H1 (cell line): ENCODE data around the gene ST8SIA2. TPM values are rescaled to one million over a fixed set of nuclear protein-coding genes. Genes with fewer than 3 reads are reported as not detected.
A peak's percentile ranks its signal among the peaks of the same experiment; 100 is the strongest.

Source experiments
- CTCF ChIA-PET: fragments of 300-600 bp; sonication (Branson Sonifier 250); formaldehyde crosslinking; loops from one replicate; lab custom pipeline; 2021; ENCODE audit not compliant: partially characterized antibody; lab: Charles Lee
- POLR2A ChIA-PET: fragments of 300-600 bp; sonication (Branson Sonifier 250); formaldehyde crosslinking; loops from one replicate; lab custom pipeline; 2021; ENCODE audit warnings: inconsistent platforms; ENCODE audit not compliant: partially characterized antibody; lab: Charles Lee
- DNase-seq, 2 experiments: peaks; one replicate each; pipeline versions ENCODE4 v3.0.0 to v3.0.0-alpha.2; 2010 to 2022; ENCODE audit warnings: low spot score in 2 of 2, low read depth in 1 of 2, mixed read lengths in 1 of 2
- FAIRE-seq: peaks from 2 replicates; lab custom pipeline; 2011; peaks lifted over from hg19 to GRCh38; lab: Jason Lieb, UNC
- H2AFZ ChIP-seq: 2 replicates; pipeline ENCODE4 v1.8.1; 2012; ENCODE audit warnings: low read length, inconsistent platforms
- H2AK5ac ChIP-seq: 2 replicates; pipeline ENCODE4 v1.6.1; 2013; ENCODE audit warnings: low read depth, low read length
- H2BK120ac ChIP-seq: replicated peaks from 2 replicates; pipeline ENCODE3; 2013; ENCODE audit warnings: low read depth, low read length, inconsistent platforms
- H2BK12ac ChIP-seq: 2 replicates; pipeline ENCODE4 v1.6.1; 2013; ENCODE audit warnings: low read depth, low read length
- H2BK15ac ChIP-seq: 2 replicates; pipeline ENCODE4 v1.6.1; 2013; ENCODE audit warnings: low read length
- H2BK20ac ChIP-seq: 2 replicates; pipeline ENCODE4 v1.6.1; 2013; ENCODE audit warnings: low read length
- H2BK5ac ChIP-seq: 2 replicates; pipeline ENCODE4 v1.6.1; 2013; ENCODE audit warnings: low read depth, low read length
- H3K14ac ChIP-seq: 2 replicates; pipeline ENCODE4 v1.6.1; 2013; ENCODE audit warnings: inconsistent platforms; ENCODE audit not compliant: insufficient read length
- H3K18ac ChIP-seq: 2 replicates; pipeline ENCODE4 v1.6.1; 2013; ENCODE audit warnings: low read length; ENCODE audit errors: extremely low read depth
- H3K23ac ChIP-seq: 2 replicates; pipeline ENCODE4 v1.6.1; 2013; ENCODE audit warnings: inconsistent platforms; ENCODE audit not compliant: insufficient read length
- H3K23me2 ChIP-seq: 2 replicates; pipeline ENCODE4 v1.6.1; 2013; ENCODE audit warnings: low read depth, low read length
- H3K27ac ChIP-seq: 2 replicates; pipeline ENCODE4 v1.6.1; 2011; ENCODE audit warnings: low read depth, low read length, inconsistent platforms
- H3K27me3 ChIP-seq, 4 experiments: replicated peaks in 1 of 4; 1 replicate in 1 of 4; 2 replicates in 3 of 4; pipeline versions ENCODE4 v1.6.1 to v1.8.1; 2011 to 2013; ENCODE audit warnings: low read length in 3 of 4, mild to moderate bottlenecking in 3 of 4, inconsistent platforms in 2 of 4, mixed read lengths in 2 of 4, moderate library complexity in 1 of 4; ENCODE audit not compliant: control insufficient read depth in 3 of 4, insufficient read depth in 3 of 4; ENCODE audit errors: extremely low read depth in 1 of 4
- H3K36me3 ChIP-seq, 4 experiments: 2 replicates each; pipeline versions ENCODE4 v1.6.1 to v1.8.1; 2011 to 2013; ENCODE audit warnings: mild to moderate bottlenecking in 4 of 4, low read length in 3 of 4, moderate library complexity in 2 of 4, control low read depth in 1 of 4, inconsistent platforms in 1 of 4; ENCODE audit not compliant: insufficient read depth in 4 of 4, control insufficient read depth in 2 of 4
- H3K4ac ChIP-seq: replicated peaks from 2 replicates; pipeline ENCODE3; 2013; ENCODE audit warnings: low read length, low read depth, mixed read lengths, inconsistent platforms; ENCODE audit not compliant: insufficient read length
- H3K4me1 ChIP-seq, 4 experiments: replicated peaks in 1 of 4; 1 replicate in 1 of 4; 2 replicates in 3 of 4; pipeline versions ENCODE4 v1.6.1 to v1.8.1; 2011 to 2013; ENCODE audit warnings: low read length in 3 of 4, inconsistent platforms in 2 of 4, mixed read lengths in 1 of 4; ENCODE audit not compliant: insufficient read depth in 4 of 4, control insufficient read depth in 3 of 4
- H3K4me2 ChIP-seq, 2 experiments: 2 replicates each; pipeline versions ENCODE4 v1.6.1 to v1.8.1; 2011 to 2013; ENCODE audit warnings: low read depth in 2 of 2, low read length in 2 of 2, control low read depth in 1 of 2, inconsistent platforms in 1 of 2, mild to moderate bottlenecking in 1 of 2; ENCODE audit not compliant: insufficient read depth in 1 of 2
- H3K4me3 ChIP-seq, 4 experiments: fragments of 200-600, 300-600 bp in 1 of 4; sonication (generic), shearing (Covaris generic), sonication (Bioruptor Twin) in 1 of 4; 2 replicates each; pipeline versions ENCODE4 v1.5.1 to v1.8.1; 2011 to 2016; ENCODE audit warnings: low read length in 4 of 4, low read depth in 3 of 4, control low read depth in 2 of 4, inconsistent platforms in 2 of 4, mild to moderate bottlenecking in 2 of 4, mixed read lengths in 1 of 4, moderate library complexity in 1 of 4; ENCODE audit not compliant: insufficient read depth in 2 of 4; ENCODE audit errors: extremely low read depth in 1 of 4
- H3K56ac ChIP-seq: replicated peaks from 2 replicates; pipeline ENCODE3; 2013; ENCODE audit warnings: low read depth, mild to moderate bottlenecking, mixed read lengths, low read length, inconsistent platforms; ENCODE audit not compliant: insufficient read length
- H3K79me1 ChIP-seq: 2 replicates; pipeline ENCODE4 v1.6.1; 2013; ENCODE audit warnings: low read depth, low read length, control low read depth
- H3K79me2 ChIP-seq, 2 experiments: 2 replicates each; pipeline versions ENCODE4 v1.6.1 to v1.8.1; 2012 to 2013; ENCODE audit warnings: low read length in 2 of 2, mild to moderate bottlenecking in 2 of 2, inconsistent platforms in 1 of 2; ENCODE audit not compliant: insufficient read depth in 2 of 2, control insufficient read depth in 1 of 2
- H3K9ac ChIP-seq, 4 experiments: replicated peaks in 1 of 4; 1 replicate in 1 of 4; 2 replicates in 3 of 4; pipeline versions ENCODE4 v1.6.1 to v1.8.1; 2011 to 2013; ENCODE audit warnings: low read depth in 3 of 4, low read length in 3 of 4, control low read depth in 2 of 4, mild to moderate bottlenecking in 2 of 4, moderate library complexity in 2 of 4, inconsistent platforms in 1 of 4; ENCODE audit errors: extremely low read depth in 1 of 4
- H3K9me3 ChIP-seq, 2 experiments: 2 replicates each; pipeline versions ENCODE4 v1.6.1 to v1.8.1; 2012 to 2013; ENCODE audit warnings: mild to moderate bottlenecking in 2 of 2, moderate library complexity in 2 of 2, control low read depth in 1 of 2, inconsistent platforms in 1 of 2, low read depth in 1 of 2, low read length in 1 of 2, mixed read lengths in 1 of 2; ENCODE audit not compliant: insufficient read depth in 2 of 2
- H4K20me1 ChIP-seq, 2 experiments: replicated peaks in 1 of 2; 2 replicates each; pipeline versions ENCODE3 to v1.8.1; 2011 to 2013; ENCODE audit warnings: inconsistent platforms in 2 of 2, low read length in 2 of 2, mild to moderate bottlenecking in 1 of 2; ENCODE audit not compliant: insufficient read depth in 2 of 2, control insufficient read depth in 1 of 2
- H4K5ac ChIP-seq: 2 replicates; pipeline ENCODE4 v1.6.1; 2013; ENCODE audit warnings: low read length, low read depth, mixed read lengths, inconsistent platforms; ENCODE audit not compliant: insufficient read length
- H4K8ac ChIP-seq: 2 replicates; pipeline ENCODE4 v1.8.0; 2013; ENCODE audit warnings: mild to moderate bottlenecking, moderate library complexity, low read length, inconsistent platforms; ENCODE audit not compliant: insufficient read depth; ENCODE audit errors: extremely low read depth
- H4K91ac ChIP-seq: replicated peaks from 2 replicates; pipeline ENCODE3; 2013; ENCODE audit warnings: low read length, mixed read lengths, inconsistent platforms; ENCODE audit not compliant: insufficient read length
- WGBS, 2 experiments: shearing (Covaris generic) in 1 of 2; methylation state at CpG; one replicate each; pipeline versions ENCODE4 v1.1.6 to v1.1.7; 2013 to 2015; ENCODE audit warnings: low lambda C conversion rate in 2 of 2, mixed read lengths in 2 of 2, inconsistent platforms in 1 of 2, low coverage in 1 of 2, missing lambda C conversion rate in 1 of 2; ENCODE audit not compliant: insufficient replicate concordance in 2 of 2, insufficient coverage in 1 of 2, insufficient read length in 1 of 2; ENCODE audit errors: extremely low coverage in 1 of 2, missing lambda C conversion rate in 1 of 2; 5-methylcytosine and 5-hydroxymethylcytosine counted together
- polyA plus RNA-seq, 7 experiments: library from polyadenylated mRNA; depleted of rRNA in 3 of 7; stranded (reverse) in 5 of 7; unstranded in 2 of 7; fragments of >200 nt in 5 of 7; fragments of 200-250 nt in 2 of 7; gene quantifications; 1 replicate in 5 of 7; 2 replicates in 1 of 7; 4 replicates in 1 of 7; pipeline versions ENCODE4 v1.2.1 to v1.2.3, GENCODE V29; 2011 to 2013; ENCODE audit warnings: missing spikeins in 2 of 7, mixed read lengths in 2 of 7
- total RNA-seq: library from RNA; stranded (reverse); fragmentation: NEBNext Ultra II Directional; extraction: Animal tissue kit (Norgen Biotek cat#: 25700); gene quantifications from 2 replicates; pipeline ENCODE4 v1.2.1, GENCODE V29; 2021

The ST8SIA2 gene
- total and polyA plus RNA-seq, 2 of the 8 experiments (the other 6 are each of a cell fraction or from before 2014, with no cell fraction given) = 3.0 to 4.5 TPM

DNA sequence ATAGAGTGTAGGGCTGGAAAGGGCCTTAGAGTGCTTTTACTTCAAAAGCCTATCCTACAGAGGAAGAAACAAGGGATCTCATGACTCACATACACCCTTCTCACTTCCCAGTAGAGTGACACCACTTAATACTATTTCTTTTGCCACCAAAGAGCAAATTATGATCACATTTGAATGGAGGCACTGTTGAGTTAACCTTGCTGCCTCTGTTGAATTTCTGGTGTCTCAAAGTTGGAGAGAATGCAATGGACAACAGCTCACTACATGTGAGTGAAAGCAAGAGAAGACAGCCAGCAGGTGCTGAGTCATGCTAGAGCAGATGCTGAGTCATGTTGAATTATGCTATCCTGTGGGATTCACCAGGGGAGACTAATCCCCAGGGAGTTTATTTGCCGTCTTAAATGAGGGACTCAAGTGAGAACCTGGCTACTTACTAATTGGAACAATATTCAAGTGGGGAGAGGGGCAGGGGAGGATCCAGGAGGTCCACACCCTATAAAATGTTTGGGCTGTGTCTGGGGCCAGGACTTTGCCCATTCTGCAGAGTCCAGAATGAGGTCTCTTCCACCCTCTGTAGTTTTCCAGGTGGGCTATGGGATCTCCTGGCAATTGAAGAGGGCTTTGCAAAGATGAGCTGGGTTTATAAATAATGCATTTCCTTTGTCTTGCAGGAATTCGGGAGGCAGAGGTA, 35.8 kb downstream of the ST8SIA2 start:
- POLR2A ChIA-PET = interaction anchor here (1.1 kb wide), 1 partner anchor 14 kb away, joined by 3 read pairs; no protein-coding TSS in a partner anchor
- Histone ChIP-seq H3K23me2 (no peaks in the 10 kb centered on the region), H3K56ac (no peak overlapping the region), H3K9ac (no peak overlapping the region), H3K79me2 (no peaks in the 10 kb centered on the region), H3K36me3 (no peaks in the 10 kb centered on the region), H4K8ac (no peak overlapping the region), H3K14ac (no peak overlapping the region), H2AFZ (no peak overlapping the region), H3K23ac (no peak overlapping the region), H2BK15ac (no peak overlapping the region), H2BK20ac (no peak overlapping the region), H3K27me3 (no peaks in the 10 kb centered on the region), H3K4me2 (peak overlapping the region in 1 of 2 experiments; percentile 18; a peak in 1 of 4 replicates), H2BK12ac (0 out of 2 replicates have a peak overlapping the region, but pooled peaks have one; percentile 6), H4K20me1 (no peaks in the 10 kb centered on the region), H4K5ac (no peak overlapping the region), H2BK5ac (0 out of 2 replicates have a peak overlapping the region, but pooled peaks have one; percentile 22), H3K18ac (0 out of 2 replicates have a peak overlapping the region, but pooled peaks have one; percentile 5), H2AK5ac (no peak overlapping the region), H3K4me1 (peaks cover 0 to 12% (median 3%) of the 10 kb centered on the region in 4 experiments; a peak in 4 of 7 replicates), H3K4ac (no peak overlapping the region), H3K4me3 (no peak overlapping the region), H3K9me3 (no peaks in the 10 kb centered on the region), H3K79me1 (0 out of 2 replicates have a peak, but pooled peaks cover 2% of the 10 kb centered on the region), H3K27ac (no peak overlapping the region), H2BK120ac (no peak overlapping the region), H4K91ac (no peak overlapping the region)
- DNase-seq (peak in 1 of 2 experiments; percentile 52), FAIRE-seq (peak; percentile 78)
- CTCF ChIA-PET = interaction anchor here (0.7 to 1.6 kb wide), 4 partner anchors 10 to 38 kb away, joined by 3 to 4 read pairs (median 4); no protein-coding TSS in a partner anchor
- WGBS, 2 experiments = 80% methylated on average over 2 of the region's 2 CpGs; no CpG with 5 or more reads in 1 of the 2 experiments
